GM18907 (cell line): ENCODE data around the gene NARF.
"Not testable (repeated sequence)": the region's sequence is repeated elsewhere in the genome, so short reads cannot be mapped to it uniquely, and the experiment has no call there.

Experiments
- ATAC-seq: cut with Tn5 transposase; IDR thresholded peaks from one replicate; pipeline ENCODE4 v1.9.1; 2021; ENCODE audit warnings: mild to moderate bottlenecking, moderate library complexity; ENCODE audit not compliant: unreplicated experiment

NARF gene

DNA sequence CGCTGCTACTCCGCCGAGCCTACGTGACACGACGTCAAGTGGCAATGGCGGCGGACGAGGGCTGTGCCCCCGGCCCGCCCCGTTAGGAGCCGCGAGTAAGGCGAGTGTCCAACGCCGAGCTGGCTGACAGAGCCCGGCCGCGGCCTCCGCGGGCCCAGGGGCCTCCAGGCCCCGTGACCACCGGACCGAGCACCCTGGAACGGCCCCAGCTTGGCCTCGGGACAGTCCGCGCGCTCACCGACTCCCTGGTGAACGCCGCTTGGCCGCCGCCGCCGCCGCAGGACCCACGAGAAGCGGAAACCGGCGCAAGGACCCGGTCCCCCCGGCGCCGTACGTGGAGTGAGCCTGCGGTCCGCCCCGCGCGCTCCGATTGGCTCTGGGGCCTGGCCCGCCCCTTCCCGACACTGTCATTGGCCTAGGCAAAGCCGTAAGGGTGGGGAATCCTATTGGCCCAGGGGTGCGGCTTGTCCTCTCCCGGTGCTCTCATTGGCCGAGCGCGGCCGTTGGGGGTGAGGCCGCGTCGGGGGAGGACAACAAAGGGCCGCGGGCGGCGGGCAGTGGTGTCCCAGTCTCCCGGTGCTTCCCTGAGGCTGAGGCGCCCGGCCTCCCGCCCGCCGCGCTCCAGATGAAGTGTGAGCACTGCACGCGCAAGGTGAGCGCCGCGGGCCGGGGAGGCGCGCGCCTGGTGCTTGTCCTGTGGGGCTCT lies at the start of gene NARF:
Gene NARF (plus strand): TSS at position 563 of the 706 bp plus-strand sequence. CDS start 63 bp downstream, at position 626.
- ATAC-seq, result peak; percentile 94

DNA sequence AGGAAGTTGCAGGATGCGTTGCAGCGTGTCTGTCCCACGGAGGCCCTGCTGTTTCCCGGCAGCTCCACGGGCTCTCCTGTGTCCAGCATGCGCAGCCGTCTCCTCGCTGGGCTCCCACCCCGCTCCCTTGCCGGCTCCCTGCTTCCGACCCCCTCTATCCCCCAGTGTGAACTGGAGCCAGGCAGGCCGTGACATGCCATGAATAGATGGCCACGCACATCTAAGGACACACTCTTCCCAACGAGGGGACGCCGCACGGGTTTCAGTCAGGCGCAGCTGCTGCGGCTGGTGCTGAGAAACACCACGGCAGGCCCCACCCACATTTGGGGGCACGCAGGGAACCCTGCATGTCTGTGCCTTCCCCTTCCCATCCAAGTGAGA lies 49.6 kb upstream of the NARF start:
- no peak for ATAC-seq

DNA sequence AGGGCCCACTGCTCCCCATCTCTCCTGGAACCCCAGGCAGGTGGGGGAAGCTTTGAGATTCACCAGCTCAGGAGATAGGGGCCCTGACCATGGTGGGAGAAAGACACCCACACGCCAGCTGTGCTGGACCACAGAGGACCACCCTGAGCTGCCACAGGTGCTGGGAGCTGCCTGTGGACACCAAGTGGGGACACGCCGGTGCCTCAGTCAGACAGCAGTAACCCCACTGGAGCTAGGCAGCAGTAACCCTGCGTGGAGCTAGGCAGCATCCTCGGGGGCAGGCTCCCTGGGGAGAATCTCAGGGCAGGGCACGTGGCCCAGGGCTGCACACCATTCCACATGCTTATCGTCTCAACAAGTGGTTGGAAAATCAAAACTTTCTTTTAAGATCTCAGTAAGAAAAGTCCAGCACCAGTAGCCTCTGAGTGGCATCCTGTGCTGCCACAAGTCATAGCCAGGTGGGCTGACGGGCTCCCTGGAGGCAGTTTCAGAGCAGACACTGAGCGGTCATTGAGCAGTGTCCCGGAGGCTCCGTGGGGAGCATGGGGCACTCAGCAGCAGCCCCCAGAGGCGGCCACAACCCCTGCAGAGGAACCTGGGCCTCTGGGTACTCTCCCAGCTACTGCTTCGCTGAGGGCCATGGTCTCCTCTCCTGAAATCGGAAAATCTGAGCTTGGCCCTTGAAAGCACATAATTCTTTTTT lies 48.4 kb upstream of the NARF start:
- no peak for ATAC-seq

DNA sequence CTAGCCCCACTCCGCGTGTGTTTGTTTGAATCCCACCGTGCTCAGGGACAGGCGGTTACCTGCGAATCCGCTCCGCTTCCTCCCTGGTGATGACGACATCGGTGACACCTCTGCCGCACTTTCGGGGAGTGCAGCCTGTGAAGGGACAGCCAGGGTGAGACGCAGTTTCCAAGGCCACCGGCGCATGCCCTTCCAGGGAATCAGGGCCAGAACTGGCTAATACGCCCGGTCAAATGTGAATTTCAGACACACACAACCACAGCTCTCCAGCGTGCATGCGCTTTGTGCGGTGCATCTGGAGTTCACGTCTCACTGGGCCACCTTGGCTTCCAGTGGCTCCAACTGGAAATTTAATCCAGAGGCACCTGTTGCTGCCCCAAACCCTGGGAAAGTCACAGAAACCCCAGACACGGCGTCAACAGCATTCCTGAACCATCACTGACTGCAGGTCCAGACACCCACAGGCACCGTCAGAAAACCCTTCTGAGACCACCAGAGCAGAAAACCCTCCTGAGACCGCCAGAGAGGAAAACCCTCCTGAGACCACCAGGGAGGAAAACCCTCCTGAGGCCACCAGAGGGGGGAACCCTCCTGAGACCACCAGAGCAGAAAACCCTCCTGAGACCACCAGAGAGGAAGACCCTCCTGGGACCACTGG lies 47.0 kb upstream of the NARF start:
- no peak for ATAC-seq

DNA sequence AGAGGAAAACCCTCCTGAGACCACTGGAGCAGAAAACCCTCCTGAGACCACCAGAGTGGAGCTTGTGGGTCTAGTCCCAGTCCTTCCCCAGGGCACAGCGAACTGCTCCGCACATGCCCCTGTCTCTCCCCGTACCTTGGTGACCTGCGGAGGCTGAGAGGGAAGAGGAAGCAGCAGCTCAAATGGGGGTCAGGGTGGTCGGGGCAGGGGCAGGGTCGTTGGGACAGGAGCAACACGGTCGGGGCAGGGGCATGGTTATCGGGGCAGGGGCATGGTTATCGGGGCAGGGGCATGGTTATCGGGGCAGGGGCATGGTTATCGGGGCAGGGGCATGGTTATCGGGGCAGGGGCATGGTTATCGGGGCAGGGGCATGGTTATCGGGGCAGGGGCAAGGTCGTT lies 46.5 kb upstream of the NARF start:
- ATAC-seq, result not testable (repeated sequence)

DNA sequence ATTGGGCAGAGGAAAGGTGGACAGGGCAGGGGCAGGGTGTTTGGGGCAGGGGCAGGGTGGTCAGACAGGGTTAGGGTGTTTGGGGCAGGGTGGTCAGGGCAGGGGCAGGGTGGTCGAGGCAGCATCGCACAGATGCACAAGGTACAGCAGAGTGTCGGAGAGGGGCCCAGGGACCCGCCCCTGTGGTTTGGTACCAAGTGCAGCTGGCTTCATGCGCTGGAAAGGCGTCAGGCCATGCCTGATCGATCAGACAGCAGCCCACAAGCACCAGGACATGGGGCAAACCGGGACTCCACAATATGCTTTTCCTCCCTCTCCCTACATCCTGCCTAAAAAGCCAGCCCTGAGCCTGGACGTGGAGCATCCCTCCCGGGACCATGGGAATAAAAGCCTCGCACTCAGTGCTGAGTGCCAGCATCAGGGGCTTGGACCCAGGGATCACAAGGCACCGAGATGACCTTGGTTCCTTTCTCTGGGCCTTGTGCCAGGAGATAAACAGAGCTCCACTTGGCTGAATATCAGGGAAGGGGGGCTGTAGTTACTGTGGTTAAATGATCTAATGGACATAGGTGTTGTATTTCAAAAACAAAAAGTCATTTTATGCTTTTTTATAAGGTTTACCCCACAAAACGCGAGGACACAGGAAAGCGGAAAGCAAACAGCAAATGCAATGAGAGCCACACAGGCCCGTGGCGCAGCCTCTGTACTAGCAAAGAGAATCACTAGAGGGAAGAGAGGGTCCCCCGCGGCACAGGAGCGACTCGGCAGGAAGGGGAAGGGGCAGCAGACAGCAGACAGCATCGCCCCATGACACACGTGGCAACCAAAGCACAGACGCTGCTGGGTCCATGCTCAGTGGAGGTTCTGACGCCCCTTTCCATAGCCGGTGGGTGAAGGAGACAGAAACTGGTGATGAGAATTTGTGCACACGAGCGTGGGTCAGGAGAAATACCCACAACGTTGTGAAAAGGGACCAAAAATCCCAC lies 45.7 kb upstream of the NARF start:
- ATAC-seq, result no peak

DNA sequence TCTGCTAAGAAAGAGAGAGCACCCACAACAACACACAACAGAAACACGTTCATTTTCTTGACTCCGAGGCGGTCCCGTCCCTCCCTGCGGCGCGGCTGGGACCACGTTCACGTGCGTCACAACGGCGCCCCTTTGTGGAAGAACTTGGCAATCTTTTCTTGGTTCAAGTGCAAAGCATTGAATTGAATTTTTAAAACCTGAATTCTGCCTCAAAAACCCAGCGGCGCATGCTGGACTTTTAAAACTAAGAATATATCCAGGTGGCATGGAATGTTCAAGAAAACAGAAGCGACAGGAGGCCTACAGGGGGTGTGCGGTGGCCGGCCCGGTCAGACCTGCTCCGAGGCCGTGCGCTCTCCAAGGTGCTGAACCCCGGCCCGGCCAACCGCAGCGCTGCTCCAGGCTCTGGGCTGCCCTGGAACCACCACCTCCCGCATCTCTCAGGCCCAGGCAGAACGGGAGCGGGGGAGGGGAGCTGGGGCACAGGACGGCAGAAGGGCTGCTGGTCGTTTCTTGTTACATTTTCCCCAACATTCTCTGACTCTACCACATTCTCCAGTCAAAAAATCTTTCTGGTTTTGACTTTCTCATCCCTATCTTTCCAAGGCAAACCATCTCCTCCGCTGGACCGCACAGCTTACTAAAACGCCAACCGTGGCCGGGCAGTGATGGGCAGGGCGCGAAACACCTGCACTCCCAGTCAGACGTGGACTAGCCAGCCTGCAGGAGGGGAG lies 43.8 kb upstream of the NARF start:
- ATAC-seq, result no peak

DNA sequence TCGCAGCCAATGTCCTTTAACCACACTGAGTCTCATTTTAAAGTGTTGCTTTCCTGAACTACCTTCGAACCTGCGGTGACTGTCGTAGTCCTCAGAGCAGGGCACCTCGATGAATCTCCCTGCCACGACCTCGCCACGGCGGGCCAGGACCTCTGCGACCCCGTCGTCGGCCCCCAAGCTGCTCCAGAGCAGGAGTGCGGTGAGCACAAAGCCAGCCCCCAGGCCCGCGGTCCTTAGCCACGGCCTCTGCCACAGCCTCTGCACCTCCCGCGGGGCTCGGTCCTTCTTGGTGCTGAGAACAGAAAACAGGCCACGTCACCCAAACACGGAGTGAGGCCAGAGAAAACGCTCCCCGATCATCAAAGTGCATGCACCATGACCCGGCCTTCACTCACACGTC lies 43.2 kb upstream of the NARF start:
- no peak for ATAC-seq

DNA sequence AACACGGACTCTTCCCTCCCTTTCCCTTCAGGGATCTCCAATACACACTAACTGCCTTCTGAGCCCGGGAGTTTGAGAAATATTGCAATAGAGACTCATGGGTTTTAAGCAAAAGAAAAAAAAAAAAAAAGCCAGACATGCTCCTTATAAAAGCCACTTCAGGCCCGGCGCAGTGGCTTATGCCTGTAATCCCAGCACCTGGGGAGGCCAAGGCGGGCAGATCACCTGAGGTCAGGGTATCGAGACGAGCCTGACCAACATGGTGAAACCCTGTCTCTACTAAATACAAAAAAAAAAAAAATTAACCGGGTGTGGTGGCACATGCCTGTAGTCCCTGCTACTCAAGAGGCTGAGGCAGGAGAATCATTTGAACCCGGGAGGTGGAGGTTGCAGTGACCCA lies 42.8 kb upstream of the NARF start:
- ATAC-seq, result no peak

DNA sequence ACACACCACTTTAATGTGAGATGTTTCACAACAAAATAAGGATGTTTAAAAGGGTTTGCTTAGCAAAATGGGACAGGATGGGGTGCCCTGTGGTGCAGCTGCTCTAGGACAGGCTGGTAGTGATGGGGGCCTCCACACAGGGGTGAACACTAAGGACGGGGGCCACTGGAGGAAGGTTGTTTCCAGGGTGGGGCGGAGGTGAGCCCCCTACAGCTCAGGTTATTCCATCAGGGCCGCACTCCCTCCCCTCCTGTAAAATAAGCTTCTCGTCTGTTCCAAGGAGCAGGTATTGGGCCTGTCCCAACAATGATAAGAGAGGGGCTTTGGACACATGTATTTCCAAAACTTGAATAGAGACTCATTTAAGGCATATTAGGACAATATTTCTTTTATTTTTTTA lies 42.3 kb upstream of the NARF start:
- ATAC-seq, result no peak

DNA sequence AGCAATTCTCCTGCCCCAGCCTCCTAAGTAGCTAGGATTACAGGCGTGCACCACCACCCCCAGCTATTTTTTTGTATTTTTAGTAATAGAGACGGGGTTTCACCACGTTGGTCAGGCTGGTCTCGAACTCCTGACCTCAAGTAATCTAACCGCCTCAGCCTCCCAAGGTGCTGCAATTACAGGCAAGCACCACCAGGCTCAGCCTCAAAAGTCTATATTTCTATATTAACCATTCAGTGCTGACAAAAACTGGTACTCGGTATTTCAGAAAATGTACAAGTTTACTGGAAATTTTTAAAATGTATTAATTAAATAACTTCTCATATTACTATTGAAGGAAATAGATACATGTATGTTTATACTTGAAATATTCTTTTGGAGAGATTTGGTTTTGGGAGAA lies 41.8 kb upstream of the NARF start:
- no peak for ATAC-seq

DNA sequence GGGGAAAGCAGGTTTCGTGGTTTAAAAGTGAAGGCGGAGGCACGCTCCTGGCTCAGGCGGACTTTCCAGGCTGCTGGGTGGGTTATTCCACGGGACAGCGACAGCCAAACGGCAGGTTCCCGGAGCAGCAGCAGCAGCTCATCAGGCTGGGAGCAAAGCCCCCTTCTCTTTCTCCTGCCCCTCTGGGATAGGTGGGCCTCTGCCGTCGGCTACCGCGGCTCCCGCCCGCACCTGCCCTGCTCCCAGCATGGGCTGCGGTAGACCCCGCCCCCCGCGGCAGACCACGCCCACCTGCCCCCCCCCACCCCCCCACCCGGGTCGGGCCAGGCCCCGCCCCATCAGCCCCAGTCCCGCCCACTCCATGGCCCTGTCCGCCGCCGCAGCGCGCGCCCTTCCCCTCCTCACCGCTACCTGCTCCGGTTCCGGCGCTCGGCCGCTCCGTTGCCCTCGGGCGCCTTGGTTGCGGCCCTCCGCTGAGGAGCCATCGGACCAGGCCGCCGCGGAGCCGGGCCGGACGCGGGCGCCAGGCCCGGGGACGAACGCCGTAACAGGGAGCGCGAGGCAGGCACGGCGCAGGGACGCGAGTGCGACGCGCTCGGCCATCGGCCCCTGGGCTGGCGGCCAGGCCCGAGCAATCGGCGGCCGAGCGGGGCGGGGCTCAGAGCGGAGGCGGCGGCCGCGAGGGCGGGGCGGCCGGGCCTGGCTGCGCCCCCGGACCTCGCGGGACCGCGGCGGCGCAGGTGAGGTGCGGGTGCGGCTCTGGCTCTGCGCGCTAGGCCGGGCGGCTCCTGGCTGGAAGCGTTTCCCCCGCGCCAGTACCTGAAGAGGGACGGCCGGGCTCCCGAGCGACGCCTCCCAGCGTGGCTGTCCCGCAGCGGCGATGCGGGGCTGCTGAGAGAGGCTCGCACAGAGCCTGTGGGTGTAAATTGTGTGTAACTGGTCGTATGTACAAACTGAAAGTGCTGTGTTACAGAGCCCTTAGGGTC lies 40.2 kb upstream of the NARF start, which contains the start of the genes HEXD and OGFOD3:
Gene HEXD (plus strand): TSS at position 347 of the 986 bp plus-strand sequence. CDS start 1,453 bp downstream, outside the sequence.
Gene OGFOD3 (minus strand): TSS at position 586 of the 986 bp plus-strand sequence. CDS start 101 bp downstream, at position 485.
- peak; percentile 84 for ATAC-seq

DNA sequence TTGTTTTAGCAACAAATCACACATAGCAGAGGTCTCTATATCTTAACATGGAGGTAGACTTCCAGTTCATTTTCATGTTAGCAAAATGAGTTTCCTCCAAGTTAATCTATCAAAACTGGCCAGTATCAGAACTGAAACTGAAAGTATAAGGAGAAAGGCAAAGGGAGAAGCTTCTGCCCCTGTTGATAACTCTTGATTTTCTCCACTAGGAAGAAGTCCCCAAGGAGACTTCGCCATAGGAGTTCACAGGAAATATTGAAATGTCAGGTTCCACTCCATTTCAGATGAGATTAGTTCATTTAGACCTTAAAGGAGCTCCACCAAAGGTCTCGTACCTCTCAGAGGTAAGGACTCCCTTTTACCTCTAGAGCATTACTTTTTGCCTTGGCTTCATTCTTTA lies 39.0 kb upstream of the NARF start:
- ATAC-seq, result no peak

DNA sequence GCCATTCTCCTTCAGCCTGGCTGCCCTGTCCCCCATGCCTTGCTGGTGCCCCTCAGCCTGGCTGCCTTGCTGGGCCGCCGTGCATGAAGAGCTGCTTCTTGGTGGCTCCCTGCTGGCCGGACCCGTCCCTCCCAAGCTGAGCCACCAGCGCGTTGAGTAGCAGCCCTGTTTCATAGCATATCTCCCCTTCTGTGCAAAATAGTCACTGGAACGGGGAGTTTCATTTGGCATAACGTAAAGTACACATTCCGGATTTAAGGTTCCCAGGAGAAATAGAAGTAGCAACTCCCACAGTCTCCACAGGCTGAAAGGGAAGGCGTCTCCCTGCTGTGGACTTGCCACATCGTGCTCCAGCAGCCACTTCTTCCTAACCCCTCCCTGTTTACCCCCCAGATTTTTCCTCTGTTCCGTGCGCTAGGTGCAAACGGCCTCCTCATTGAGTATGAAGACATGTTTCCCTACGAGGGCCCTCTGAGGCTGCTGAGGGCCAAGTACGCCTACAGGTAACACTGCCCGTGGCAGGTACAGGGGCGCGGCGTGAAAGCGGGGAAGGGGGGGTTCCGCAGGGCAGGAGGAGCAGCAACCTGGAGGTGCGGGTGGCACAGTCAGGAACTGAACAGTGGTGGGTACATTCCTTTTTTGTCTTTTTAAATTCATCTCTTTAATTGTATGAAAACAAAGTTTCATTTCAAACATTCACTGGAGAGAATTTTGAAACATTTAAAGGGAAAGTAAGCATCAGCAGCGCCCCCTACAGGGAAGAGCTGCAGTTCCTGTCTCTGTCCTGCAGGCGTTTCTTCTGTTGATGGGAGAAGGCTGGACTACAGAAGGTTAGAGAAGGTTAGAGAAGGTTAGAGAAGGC lies 34.3 kb upstream of the NARF start:
- no peak for ATAC-seq

DNA sequence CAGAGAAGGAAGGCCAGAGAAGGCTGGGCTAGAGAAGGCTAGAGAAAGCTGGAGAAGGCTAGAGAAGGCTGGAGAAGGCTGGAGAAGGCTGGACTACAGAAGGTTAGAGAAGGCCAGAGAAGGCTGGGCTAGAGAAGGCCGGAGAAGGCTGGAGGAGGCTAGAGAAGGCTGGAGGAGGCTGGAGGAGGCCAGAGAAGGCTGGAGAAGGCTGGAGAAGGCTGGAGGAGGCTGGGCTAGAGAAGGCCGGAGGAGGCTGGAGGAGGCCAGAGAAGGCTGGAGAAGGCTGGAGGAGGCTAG lies 33.7 kb upstream of the NARF start:
- no peak for ATAC-seq

DNA sequence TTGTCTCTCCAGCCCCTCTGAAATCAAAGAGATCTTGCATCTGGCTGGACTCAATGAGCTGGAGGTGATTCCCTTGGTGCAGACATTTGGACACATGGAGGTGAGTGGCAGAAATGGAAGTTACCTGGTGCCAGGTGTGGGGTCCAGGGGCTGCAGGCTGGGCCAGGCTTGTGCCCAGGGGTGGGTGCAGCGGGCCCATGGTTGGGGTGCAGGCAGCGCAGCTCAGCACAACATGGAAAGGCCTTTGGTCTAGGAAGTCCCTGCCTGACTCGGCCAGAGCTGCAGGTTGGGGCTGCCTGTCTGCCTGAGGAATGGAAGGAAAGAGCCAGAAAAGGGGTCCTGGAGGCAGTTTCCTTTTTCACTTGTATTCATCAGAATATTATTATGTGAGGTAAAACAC lies 30.0 kb upstream of the NARF start:
- ATAC-seq, result no peak

DNA sequence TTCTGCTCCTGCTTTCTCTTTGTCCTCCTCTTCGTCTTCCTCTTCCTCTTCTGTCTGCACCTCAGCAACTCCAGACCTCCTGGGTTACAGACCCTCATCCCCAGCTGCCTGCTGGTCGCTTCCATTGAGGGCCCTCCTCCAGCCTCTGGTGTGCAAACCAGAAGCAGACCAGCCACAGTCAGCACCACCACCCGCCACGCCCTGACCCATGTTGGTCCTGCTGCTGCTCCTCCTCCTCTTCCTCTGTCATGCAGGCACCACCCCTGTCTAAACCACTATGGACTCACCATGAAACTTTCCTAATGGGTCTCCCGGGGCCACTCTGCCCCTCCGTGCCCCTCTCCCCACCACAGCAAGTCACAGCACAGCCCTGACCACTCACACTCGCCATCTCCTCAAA lies 28.7 kb upstream of the NARF start:
- no peak for ATAC-seq

DNA sequence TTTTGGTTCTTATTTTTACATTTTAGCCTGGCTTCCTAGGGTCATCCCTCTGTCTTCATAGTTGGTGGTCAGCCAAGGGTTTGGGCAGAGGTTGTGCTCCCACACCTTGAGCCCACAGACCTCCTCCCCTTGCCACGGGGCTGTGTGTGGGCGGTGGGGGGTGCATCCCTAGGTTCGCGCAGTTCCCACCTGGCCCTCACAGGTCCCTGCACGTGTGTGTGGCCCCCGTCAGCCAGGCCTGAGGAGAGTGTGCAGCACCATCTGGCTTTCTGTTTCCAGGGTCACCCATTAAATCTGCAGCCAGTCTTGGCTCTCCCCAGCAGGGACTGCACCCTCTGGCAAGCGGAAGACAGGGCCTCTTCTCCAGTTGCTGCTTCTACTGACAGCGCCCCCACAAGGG lies 26.5 kb upstream of the NARF start:
- no peak for ATAC-seq
